ENCODE results near the gene BRINP3.

DNA sequence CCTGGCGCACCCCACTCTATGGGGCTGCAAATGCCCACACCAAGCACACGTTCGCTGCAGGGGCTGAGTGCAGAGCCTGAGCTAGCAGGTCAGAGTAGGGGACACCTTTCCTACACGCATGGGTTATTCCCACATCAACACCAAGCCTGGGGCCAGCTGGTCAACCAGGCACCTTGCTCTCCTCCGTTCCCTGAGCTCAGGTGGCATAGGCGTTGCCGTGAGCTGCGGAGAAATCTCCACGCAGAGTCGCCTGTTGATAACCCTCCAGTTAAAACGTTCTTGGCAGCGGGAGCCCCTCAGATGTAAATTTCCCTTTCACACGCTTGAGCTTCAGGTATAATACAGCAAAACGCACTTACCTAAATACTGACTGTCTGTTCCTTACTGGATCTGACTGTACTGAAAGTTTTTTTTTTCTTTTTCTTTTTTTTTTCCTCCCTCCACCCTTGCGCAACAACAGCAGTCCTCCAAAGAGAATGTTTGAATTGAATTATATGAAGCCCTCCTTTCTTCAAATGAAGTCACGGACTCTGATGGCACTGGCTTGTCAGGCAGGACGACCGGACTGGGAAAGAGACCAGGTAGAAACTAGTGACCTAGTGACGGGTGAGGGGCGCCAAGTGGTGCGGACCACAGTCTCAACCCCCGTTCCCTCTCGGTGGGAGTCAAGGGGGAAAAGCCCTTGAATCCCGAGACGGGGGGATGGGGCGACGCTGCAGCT lies 2.1 kb downstream of the BRINP3 start:
- TF ChIP-seq, protein P1, sequence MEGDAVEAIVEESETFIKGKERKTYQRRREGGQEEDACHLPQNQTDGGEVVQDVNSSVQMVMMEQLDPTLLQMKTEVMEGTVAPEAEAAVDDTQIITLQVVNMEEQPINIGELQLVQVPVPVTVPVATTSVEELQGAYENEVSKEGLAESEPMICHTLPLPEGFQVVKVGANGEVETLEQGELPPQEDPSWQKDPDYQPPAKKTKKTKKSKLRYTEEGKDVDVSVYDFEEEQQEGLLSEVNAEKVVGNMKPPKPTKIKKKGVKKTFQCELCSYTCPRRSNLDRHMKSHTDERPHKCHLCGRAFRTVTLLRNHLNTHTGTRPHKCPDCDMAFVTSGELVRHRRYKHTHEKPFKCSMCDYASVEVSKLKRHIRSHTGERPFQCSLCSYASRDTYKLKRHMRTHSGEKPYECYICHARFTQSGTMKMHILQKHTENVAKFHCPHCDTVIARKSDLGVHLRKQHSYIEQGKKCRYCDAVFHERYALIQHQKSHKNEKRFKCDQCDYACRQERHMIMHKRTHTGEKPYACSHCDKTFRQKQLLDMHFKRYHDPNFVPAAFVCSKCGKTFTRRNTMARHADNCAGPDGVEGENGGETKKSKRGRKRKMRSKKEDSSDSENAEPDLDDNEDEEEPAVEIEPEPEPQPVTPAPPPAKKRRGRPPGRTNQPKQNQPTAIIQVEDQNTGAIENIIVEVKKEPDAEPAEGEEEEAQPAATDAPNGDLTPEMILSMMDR (IDR thresholded peaks at IDR 0.05; ENCODE audit: insufficient read depth, low read length, poor library complexity, severe bottlenecking): no peak
- TF ChIP-seq EZH2phosphoT487 (conservative IDR thresholded peaks at IDR 0.05; ENCODE audit: low read length): no peak

Data from SU-DHL-6 (cell line).